HG02885 (cell line): ENCODE measurements around the gene NEGR1.
"Not testable (repeated sequence)": the region's sequence is repeated elsewhere in the genome, so short reads cannot be mapped to it uniquely, and the experiment has no call there.

ENCODE experiments used
- ATAC-seq: cut with Tn5 transposase; IDR thresholded peaks from one replicate; pipeline ENCODE4 v1.9.1; 2021; ENCODE audit warnings: mild to moderate bottlenecking; ENCODE audit not compliant: unreplicated experiment, poor library complexity

Gene NEGR1

DNA sequence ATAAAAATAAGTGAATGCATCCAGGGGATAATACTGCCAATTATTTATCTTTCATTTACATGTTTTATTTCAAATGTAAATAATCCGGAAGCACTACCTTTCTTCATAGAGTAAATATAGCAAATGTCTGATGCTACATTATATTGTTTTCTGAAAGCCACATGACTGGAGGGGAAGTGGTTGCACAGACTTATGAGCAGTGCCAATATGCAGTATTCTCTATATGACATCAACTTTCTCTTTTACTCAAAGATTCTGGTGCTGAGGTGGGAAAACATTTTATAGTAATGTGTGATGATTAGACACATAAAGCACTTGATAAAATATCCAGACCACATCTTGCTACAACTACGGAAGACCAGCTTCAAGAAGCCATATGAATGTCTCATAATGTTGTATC lies 314.7 kb downstream of the NEGR1 start:
- peak; percentile 89 for ATAC-seq

DNA sequence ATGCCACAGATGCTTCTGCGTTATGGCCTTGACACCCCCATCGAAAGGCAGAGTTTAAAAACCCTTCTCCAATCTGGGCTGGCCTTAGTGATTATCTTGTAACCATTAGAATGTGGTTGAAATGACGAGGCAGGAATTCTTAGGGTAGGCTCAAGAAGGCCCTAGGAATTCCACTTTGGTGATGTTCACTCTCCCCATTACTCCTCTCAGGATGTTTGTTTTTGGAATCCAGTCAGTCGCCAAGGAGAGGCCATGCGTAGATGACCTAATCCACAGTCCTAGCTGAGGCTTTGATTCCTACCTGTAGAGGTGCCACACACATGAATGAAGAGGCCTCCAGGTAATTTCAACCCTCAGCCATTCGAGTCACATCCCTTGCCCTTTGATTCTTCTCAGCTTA lies 318.2 kb downstream of the NEGR1 start:
- no peak for ATAC-seq

DNA sequence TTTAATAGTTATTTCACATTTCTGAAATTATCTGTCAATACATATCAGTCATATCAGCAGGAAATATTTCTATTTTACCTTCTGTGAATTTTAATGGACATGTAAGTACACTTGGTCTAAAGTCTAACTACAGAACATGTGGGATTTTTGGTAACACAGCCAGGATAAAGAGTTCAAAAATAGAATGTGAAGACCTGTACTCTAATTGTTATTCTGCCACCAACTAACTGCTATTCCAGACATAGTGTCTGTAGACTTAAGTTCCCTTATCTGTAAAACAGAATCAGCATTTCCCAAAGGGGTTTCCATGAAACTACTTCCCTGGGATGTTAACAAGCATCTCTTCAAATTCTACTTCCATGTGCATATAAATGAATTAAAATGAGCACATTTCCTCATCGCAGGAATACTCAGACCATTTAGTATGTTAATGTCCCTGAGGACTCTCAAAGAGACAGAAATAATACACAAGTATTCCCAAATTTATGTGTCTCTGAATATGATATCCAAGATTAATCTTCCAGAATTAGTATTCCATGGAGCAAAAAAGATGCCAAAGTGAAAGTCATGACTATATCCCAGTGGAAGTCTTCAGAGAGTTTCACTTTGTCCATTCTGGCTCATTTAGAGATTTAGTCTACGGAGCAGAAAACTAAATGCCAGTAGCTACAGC lies 325.6 kb downstream of the NEGR1 start:
- ATAC-seq: no peak

DNA sequence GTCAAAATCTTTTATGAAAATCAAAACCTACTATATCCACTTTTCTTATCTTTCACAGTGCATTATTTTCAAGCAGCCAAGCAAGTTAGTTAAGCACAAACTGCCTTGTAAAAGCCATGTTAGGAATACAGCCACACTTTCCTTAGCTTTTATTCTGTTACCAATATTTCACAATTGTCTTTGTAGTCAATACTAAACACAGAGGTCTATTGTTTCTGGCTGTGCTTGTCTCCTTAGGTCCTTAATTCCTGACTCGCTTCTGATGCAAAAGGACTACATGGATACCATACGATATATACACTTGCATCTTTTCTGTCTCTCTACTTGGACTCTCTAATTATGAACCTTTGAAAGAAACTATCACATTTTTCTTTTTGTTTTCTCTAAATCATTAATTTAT lies 331.8 kb downstream of the NEGR1 start:
- ATAC-seq: no peak

- ATAC-seq: no peak
Measured at GRCh38 chr1:71949681-71950080, 332.7 kb downstream of the NEGR1 start.

DNA sequence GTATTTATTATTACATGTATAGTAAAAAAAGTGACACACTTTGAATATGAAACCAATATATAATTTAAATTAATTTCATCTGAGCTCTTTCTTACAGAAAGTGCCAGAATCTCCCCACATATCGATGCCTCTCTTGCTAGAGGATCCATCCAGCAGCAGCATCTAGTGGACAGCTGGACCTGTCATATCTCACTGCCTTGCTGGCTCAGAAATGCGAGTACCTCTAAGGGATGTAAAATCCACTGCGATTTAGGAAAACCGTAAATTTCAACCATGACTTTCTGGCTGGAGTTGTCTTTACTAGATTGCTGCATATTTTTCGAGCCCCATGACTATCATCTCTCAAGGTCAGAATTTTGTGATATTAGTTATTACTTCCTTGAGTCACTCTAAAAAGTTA lies 333.8 kb downstream of the NEGR1 start:
- no peak for ATAC-seq

DNA sequence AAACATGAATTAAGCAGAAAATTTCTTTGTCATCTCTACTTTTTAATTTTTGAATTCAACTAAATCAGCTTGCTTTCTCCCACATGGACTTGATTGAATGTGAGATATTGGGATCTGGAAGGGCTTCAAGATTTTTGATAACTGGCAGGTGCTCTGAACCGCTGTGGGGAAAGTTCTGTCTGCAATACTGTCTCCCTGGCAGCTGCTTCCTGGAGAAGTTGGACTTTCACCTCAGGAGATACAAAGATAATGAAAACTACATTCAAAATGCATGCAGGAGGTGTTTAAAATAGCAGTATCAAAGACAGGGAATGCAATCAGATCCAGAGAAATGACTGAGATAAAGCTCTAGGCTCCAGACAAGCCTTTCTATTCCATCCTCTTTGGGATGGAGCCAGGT lies 338.3 kb downstream of the NEGR1 start:
- no peak for ATAC-seq

GRCh38 chr1:71940261-71940660 lies 342.1 kb downstream of the NEGR1 start:
- no peak for ATAC-seq

GRCh38 chr1:71930511-71930910 lies 351.8 kb downstream of the NEGR1 start:
- ATAC-seq: no peak

DNA sequence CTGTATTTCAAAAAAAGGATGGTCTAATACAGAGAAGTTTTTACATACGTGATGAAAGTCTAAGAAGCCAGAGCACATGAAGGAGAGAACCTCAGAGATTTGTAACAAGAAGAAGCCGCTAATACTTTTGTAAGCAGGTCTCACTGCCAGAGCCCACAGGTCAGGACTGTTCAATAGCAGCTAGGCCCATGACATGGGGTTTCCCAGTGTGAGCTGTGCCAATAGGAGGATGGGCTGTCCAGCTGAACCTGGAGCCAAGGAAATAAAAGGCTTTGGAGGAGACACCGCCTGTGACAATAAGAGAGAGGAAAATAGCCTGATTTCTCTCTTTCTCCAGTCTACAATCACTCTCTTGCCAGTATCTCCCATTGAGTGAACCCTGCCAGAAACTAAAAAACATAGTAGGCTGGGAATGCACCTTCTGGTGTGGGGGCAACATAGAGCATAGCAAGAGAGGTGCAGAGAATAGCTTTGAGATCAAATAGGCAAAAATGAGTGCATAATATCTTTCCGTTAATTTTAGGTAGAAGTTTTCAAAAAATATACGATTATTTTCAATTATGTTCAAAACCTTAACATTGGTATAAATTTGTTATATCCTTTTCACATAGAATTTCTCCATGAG lies 360.3 kb downstream of the NEGR1 start:
- no peak for ATAC-seq

DNA sequence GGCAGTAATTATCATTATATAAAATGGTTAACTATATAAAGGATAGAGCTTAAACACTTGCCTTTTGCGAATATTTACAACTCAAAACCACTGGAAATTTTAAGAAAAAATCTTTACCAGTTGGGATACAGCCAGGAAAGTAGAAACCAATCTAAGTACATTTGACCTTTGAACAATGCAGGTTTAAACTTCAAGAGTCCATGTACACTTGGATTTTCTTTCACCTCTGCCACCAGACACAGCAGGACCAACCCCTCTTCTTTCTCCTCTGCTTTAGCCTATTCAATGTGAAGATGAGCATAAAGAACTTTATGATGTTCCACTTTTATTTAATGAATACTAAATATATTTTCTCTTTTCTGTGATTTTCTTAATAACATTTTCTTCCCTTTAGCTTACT lies 361.1 kb downstream of the NEGR1 start:
- ATAC-seq: no peak

- ATAC-seq: no peak
Measured at GRCh38 chr1:71920556-71920955, 361.8 kb downstream of the NEGR1 start.

- no peak for ATAC-seq
Measured at GRCh38 chr1:71919811-71920509, 362.4 kb downstream of the NEGR1 start.

DNA sequence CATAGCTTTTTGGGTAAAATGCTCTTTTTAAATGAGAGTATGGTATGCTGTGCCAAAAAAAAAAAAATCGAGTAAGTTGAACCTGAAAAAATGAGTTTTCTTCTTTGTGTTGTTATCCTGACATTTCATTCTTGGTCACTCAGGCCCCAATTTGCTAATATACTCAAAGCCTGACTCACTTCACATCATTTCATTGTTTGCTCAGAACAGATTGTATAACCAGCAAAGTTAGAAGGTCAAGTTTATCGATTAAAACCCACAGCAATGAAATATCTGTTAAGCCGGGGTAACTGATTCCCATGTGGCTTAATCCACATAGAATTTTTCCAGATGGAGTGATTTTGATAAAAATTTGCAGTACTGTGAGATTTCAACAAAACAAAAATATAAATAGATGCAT lies 363.7 kb downstream of the NEGR1 start:
- no peak for ATAC-seq

DNA sequence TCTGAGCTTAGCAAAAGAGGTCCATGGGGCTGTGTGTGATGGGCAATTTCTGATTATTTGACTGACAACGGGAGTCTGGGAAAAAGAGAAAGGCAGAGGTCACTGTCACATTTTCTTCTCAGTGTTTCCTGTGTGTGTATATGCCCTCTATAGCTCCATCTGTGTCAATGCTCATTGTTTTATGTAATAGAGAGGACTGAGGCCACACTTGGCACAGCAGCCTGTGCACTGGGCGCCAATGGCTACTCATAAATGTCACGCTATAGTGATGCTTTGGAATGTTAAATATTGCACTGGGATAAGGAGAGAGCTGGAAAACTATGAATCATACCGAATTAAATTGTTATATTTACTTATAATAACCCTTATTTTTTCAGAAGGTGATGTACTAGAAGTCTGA lies 365.4 kb downstream of the NEGR1 start:
- ATAC-seq: no peak

GRCh38 chr1:71914626-71915025 lies 367.7 kb downstream of the NEGR1 start:
- ATAC-seq: no peak

DNA sequence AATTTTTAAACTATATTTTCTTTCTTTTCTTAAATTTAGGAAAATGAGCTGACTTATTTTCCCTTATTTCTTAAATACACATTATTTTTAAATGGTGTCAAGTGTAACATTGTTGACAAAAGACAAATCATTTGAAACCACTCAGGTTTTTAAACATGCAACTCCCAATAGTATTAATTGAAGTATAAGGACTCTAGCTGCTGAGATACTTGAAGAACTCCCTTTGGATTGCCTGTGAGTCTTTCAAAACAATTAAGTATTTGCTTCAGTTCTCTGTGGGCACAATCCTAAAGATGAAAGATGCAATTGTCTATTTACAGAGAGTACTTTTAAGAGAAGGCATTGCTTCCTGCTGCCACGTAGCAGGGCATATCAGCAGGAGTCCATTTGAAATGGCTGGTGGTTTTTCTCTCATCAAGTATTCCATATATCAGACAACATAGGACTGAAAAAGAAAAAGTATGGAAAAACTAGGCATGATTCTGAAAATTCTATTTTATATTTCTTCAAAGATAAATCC lies 373.4 kb downstream of the NEGR1 start:
- ATAC-seq: no peak

DNA sequence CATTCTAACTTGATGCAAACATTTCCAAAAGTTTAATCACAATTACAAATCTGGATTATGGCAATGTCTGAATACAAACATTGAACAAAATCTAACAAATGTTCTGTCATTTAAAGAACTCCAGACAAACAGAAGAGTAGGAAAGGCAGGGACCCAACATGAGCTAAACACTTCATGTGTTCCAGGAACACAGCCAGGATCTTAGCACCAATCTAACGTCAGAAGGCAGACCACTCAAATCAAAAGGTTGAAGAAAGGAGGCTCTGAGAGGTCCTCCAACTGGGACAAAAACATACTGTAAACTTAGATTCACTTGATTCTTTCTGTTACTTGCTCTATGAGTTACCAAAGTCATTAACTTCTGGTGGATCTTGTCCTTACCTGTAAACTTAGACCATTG lies 374.0 kb downstream of the NEGR1 start:
- ATAC-seq: no peak

GRCh38 chr1:71899881-71900280 lies 382.5 kb downstream of the NEGR1 start:
- ATAC-seq: no peak

GRCh38 chr1:71888166-71888565 lies 394.2 kb downstream of the NEGR1 start:
- ATAC-seq: not testable (repeated sequence)

DNA sequence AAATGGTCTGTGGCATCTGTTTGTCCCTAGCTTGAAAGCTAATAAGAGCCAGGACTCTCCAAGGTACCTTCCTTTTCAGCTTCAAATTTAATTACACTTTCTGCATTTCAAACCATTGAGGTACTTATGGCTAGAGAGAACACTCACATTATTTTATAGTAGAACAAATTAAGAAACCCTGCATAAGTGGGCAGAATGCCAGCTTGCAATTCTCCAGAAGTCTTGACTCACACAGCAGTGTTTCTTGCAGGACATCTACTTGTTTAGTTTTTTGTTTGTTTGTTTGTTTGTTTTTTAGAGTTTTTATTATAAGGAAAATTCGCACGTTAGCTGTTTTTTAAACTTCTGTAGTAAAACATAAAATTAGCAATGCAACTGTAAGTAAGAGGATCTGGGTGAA lies 397.2 kb downstream of the NEGR1 start:
- ATAC-seq: no peak

DNA sequence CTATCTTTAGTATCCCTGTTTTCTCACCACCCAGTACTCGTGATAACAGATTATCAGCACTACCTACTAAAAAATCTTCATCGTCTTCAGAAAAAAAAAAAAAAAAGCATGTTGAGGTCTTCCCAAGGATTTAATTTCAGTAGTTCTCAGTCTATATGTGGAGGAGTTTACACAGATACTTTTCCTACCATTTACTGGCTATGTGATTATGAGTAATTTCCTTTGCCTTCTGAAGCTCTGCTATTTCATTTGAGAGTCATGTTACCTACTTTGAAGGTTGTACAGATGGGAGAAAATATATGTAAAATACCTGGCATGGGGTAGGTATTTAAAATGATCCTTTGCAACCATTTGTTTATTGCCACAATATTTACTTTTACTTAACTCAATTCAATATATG lies 399.7 kb downstream of the NEGR1 start:
- ATAC-seq: no peak
